Cardiac fibroblast (primary cell): ENCODE data around the gene ATF6.
"Not testable (repeated sequence)": the region's sequence is repeated elsewhere in the genome, so short reads cannot be mapped to it uniquely, and the experiment has no call there.

Experiments used
- DNase-seq, 2 donors: peaks; one replicate each; pipeline versions ENCODE4 v3.0.0 to v3.0.0-alpha.2; 2010; ENCODE audit warnings: low read depth in 2 of 2
- H3K4me3 ChIP-seq, 2 donors: replicated peaks in 1 of 2; 1 replicate in 1 of 2; 2 replicates in 1 of 2; pipeline ENCODE4 v1.5.1; 2011; ENCODE audit warnings: low read depth in 2 of 2, low read length in 2 of 2, mild to moderate bottlenecking in 2 of 2, moderate library complexity in 1 of 2
- TF ChIP-seq, protein P1 (sequence below): IDR thresholded peaks from one replicate; pipeline ENCODE4 v1.5.1; 2011; ENCODE audit warnings: low read depth, mild to moderate bottlenecking, low read length, inconsistent platforms

Gene ATF6

DNA sequence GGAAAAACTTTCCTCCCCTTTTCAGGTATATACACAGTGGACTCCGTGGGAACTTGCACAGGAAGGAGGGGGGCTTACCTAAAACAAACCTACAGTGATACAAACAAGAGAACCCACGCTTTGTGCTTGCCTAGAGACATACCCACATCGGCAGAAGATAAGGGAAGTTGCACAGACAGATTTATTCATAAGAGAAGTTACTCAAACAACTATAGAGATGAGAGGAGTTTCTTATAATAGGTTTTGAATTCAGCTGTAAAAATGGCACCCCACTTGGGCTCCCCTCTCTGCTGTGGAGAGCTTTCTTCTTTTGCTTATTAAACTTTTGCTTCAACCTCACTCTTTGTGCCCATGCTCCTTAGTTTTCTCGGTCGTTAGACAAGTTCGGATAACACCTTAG is 18.3 kb upstream of the ATF6 start:
- no peak for DNase-seq
- TF ChIP-seq, protein P1, sequence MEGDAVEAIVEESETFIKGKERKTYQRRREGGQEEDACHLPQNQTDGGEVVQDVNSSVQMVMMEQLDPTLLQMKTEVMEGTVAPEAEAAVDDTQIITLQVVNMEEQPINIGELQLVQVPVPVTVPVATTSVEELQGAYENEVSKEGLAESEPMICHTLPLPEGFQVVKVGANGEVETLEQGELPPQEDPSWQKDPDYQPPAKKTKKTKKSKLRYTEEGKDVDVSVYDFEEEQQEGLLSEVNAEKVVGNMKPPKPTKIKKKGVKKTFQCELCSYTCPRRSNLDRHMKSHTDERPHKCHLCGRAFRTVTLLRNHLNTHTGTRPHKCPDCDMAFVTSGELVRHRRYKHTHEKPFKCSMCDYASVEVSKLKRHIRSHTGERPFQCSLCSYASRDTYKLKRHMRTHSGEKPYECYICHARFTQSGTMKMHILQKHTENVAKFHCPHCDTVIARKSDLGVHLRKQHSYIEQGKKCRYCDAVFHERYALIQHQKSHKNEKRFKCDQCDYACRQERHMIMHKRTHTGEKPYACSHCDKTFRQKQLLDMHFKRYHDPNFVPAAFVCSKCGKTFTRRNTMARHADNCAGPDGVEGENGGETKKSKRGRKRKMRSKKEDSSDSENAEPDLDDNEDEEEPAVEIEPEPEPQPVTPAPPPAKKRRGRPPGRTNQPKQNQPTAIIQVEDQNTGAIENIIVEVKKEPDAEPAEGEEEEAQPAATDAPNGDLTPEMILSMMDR = no peak
- H3K4me3 ChIP-seq = no peak overlapping the region

- TF ChIP-seq, protein P1 = no peak
- H3K4me3 ChIP-seq = peak within 1 kb of the TSS; percentile 91 to 97
- peak; percentile 97 to 98 for DNase-seq
Measured at GRCh38 chr1:161749509-161750407, 16.4 kb upstream of the ATF6 start, which contains the start of gene DUSP12. DUSP12 (plus strand) TSS chr1:161749786; CDS start chr1:161749802, 16 bp downstream.

- TF ChIP-seq, protein P1 = peak; percentile 55
- no peak overlapping the region for H3K4me3 ChIP-seq
- DNase-seq = peak in 1 of 2 donors; percentile 16
Measured at GRCh38 chr1:161763522-161764098, 2.5 kb upstream of the ATF6 start.

- DNase-seq = no peak
- TF ChIP-seq, protein P1 = no peak
Measured at GRCh38 chr1:161768461-161768860, 2.3 kb downstream of the ATF6 start.

DNA sequence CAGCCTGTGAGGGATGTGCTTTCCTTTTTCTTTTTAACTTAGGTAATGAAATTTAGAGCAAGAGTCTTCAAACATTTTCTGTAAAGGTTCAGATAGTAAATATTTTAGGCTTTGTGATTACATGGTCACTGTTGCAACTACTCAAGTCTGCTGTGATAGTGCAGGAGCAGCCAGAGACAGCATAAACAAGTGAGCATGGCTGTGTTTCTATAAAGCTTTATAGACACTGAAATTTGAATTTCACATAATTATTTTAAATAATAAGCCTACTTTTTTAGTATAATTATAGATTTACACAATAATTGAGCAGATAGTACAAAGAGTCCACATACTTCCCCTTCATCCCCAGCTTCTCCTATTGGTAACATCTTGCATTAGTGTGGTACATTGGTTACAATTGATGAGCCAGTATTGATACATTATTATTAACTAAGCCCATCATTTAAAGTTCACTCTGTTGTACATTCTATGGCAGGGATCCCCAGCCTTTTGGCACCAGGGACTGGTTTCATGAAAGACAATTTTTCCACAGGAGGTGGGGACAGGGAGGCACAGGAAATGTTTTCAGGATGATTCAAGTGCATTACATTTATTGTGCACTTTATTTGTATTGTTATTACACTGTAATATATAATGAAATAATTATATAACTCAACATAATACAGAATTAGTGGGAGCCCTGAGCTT is 3.0 kb downstream of the ATF6 start:
- TF ChIP-seq, protein P1 = no peak
- H3K4me3 ChIP-seq = no peak overlapping the region
- peak; percentile 27 to 59 for DNase-seq

More at GRCh38 chr1:161768461-161768860, 2.3 kb downstream of the ATF6 start:
- H3K4me3 ChIP-seq = no peak overlapping the region

- not testable (repeated sequence) for H3K4me3 ChIP-seq, DNase-seq
Measured at GRCh38 chr1:161769673-161770045, 3.5 kb downstream of the ATF6 start.

DNA sequence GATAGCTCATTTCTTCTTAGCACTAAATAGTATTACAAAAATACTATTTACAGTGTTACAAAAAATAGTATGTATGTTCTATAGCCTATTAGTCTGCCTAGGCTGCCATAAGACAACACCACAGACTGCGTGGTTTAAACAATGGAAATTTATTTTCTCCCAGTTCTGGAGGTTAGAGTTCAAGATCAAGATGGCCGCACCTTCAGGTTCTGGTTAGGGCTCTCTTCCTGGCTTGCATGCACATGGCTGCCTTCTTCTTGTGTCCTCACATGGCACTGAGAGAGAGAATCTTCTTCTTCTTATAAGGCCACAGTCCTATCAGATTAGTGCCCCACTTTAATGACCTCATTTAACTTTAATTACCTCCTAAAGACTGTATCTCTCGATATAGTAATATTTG is 4.1 kb downstream of the ATF6 start:
- no peak for DNase-seq
- TF ChIP-seq, protein P1 = no peak
- H3K4me3 ChIP-seq = no peak overlapping the region
